ENCODE results near the gene ARID1B.

ARID1B gene

DNA sequence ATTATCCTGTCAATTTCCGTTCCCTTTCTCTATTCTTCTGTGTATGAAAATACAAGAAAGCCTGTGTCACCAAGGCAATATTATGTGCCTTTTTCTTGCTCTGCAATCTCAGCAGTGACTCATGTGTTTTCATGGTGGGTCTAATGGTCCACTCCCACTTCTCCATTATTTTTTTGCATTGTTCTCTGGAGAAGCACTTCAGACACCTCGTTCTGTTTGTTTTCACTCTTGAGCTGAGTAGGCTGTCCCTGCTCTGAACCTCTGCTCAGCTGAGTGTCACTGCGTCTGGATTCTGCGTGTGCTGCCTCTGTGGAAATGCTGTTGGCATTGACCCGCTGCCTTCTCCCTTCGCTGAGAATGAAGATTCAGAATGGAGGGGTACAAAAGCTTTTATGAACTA, 315.6 kb downstream of the ARID1B start:
- in situ Hi-C loops (cut with HindIII; ENCODE audit: low sequenced_read_pairs), result no loop called here
- DNase-seq (ENCODE audit: low read depth, low spot score), result no peak
- no peak for TF ChIP-seq CTCF (IDR thresholded peaks at IDR 0.05; ENCODE audit: low read depth, low read length)
- no peak overlapping the region for H3K4me3 ChIP-seq (ENCODE audit: low read depth, low read length)

GRCh38 chr6:157093536-157093935, 316.4 kb downstream of the ARID1B start:
- DNase-seq (ENCODE audit: low read depth, low spot score), result no peak
- no peak overlapping the region for H3K4me3 ChIP-seq (ENCODE audit: low read depth, low read length)
- in situ Hi-C loops (cut with HindIII; ENCODE audit: low sequenced_read_pairs), result no loop called here
- TF ChIP-seq CTCF (IDR thresholded peaks at IDR 0.05; ENCODE audit: low read depth, low read length), result no peak

GRCh38 chr6:157094038-157094437, 316.9 kb downstream of the ARID1B start:
- TF ChIP-seq CTCF (IDR thresholded peaks at IDR 0.05; ENCODE audit: low read depth, low read length), result no peak
- no peak for DNase-seq (ENCODE audit: low read depth, low spot score)
- in situ Hi-C loops (cut with HindIII; ENCODE audit: low sequenced_read_pairs), result no loop called here
- no peak overlapping the region for H3K4me3 ChIP-seq (ENCODE audit: low read depth, low read length)

GRCh38 chr6:157095084-157095483, 317.9 kb downstream of the ARID1B start:
- no peak overlapping the region for H3K4me3 ChIP-seq (ENCODE audit: low read depth, low read length)
- in situ Hi-C loops (cut with HindIII; ENCODE audit: low sequenced_read_pairs), result no loop called here
- DNase-seq (ENCODE audit: low read depth, low spot score), result no peak
- TF ChIP-seq CTCF (IDR thresholded peaks at IDR 0.05; ENCODE audit: low read depth, low read length), result no peak

- in situ Hi-C loops (cut with HindIII; ENCODE audit: low sequenced_read_pairs), result no loop called here
- no peak for DNase-seq (ENCODE audit: low read depth, low spot score)
- TF ChIP-seq CTCF (IDR thresholded peaks at IDR 0.05; ENCODE audit: low read depth, low read length), result no peak
- no peak overlapping the region for H3K4me3 ChIP-seq (ENCODE audit: low read depth, low read length)
These were observed 318.4 kb downstream of the ARID1B start for GRCh38 chr6:157095569-157095968.

DNA sequence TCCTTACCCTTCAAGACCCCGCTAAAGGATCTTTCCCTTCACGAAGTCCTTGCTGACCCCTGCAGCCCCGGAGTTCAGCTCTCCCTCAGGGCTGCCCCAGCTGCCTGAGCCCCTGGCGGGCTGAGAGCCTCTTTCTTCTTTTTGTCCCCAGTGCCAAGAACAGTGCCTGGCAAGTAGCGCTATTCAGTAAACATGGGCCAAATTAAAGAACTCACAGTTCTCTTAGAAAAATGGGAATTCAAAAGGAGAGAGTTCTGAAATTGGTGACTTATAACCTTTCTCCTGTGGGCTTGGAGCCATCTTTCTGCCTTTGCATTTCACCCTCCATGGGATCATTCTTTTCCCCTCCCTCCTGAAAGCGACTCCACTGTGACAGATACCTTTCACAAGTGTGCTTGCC, 318.9 kb downstream of the ARID1B start:
- in situ Hi-C loops (cut with HindIII; ENCODE audit: low sequenced_read_pairs), result no loop called here
- TF ChIP-seq CTCF (IDR thresholded peaks at IDR 0.05; ENCODE audit: low read depth, low read length), result no peak
- no peak for DNase-seq (ENCODE audit: low read depth, low spot score)
- H3K4me3 ChIP-seq (ENCODE audit: low read depth, low read length), result no peak overlapping the region

- in situ Hi-C loops (cut with HindIII; ENCODE audit: low sequenced_read_pairs), result no loop called here
- DNase-seq (ENCODE audit: low read depth, low spot score), result no peak
- no peak overlapping the region for H3K4me3 ChIP-seq (ENCODE audit: low read depth, low read length)
- TF ChIP-seq CTCF (IDR thresholded peaks at IDR 0.05; ENCODE audit: low read depth, low read length), result no peak
These were observed 319.3 kb downstream of the ARID1B start for GRCh38 chr6:157096522-157096921.
